HG03045 (cell line): ENCODE measurements around the gene TPM4.

Source experiments
- ATAC-seq: cut with Tn5 transposase; IDR thresholded peaks from one replicate; pipeline ENCODE4 v1.9.1; 2021; ENCODE audit warnings: mild to moderate bottlenecking, moderate library complexity; ENCODE audit not compliant: unreplicated experiment

TPM4 gene

DNA sequence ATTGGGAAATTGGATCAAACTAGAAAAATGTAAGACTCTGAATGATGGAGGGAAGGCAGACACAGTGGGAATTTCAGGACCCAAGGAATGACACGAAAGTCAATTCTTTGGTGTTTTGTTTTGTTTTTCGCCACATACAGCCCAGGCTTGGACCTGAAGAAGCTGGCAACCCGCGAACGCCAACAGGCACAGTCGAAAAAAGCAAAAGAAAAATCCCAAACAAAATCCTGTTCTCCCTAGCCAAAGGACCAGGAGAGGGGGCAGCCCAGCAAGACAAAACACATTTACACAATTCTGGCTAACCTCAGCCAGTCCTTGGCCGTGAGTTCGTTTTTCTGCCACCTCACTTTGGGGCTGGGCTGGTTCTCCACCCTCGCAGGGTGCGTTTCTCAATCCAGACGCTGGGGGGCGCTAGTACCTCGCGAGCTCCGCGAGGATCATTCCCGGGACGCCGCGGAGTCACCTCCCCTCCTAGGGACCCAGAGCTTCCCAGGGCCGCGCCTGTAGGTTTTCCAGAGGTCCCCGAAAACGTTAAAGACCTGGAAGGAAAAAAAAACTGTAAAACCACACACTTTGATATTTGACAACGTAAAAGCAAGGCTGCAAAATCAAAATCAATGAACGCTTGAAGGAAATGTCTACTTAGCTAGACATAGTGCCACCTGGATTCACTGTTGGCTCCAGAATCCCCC is 34.9 kb upstream of the TPM4 start:
- ATAC-seq = no peak

DNA sequence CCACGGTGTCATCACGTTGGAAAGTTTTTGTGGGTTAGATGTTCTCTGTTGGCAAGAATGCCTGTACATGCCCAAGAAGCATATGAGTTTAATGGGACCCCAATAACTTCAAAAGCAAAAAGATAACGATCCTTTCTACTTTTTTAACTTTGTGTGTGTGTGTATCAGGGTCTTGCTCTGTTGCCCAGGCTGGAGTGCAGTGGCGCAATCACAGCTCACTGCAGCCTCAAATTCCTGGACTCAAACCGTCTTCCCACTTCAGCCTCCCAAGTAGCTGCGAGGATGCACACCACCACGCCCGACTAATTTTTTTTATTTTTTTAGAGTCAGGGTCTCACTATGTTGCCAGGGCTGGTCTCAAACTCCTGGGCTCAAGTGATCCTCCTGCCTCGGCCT is 34.3 kb upstream of the TPM4 start:
- ATAC-seq = no peak

GRCh38 chr19:16042533-16043085 is 33.7 kb upstream of the TPM4 start:
- no peak for ATAC-seq

DNA sequence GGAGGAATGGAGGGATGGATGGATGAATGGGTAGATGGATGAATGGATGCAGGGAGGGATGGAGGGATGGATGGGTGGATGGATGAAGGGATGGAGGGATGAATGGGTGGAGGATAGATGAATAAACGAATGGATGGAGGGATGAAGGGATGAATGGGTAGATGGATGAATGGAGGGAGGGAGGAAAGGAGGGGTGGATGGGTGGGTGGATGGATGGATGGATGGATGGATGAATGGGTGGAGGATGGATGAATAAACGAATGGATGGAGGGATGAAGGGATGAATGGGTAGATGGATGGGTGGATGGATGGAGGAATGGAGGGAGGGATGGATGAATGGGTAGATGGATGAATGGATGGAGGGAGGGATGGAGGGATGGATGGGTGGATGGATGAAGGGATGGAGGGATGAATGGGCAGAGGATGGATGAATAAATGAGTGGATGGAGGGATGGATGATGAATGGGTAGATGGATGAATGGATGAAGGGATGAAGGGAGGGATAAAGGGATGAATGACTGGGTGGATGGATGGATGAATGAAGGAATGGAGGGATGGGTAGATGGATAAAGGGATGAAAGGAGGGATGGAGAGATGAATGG is 33.0 kb upstream of the TPM4 start:
- ATAC-seq = no peak

GRCh38 chr19:16044746-16045145 is 31.5 kb upstream of the TPM4 start:
- ATAC-seq = no peak

GRCh38 chr19:16045171-16045570 is 31.1 kb upstream of the TPM4 start:
- ATAC-seq = no peak

DNA sequence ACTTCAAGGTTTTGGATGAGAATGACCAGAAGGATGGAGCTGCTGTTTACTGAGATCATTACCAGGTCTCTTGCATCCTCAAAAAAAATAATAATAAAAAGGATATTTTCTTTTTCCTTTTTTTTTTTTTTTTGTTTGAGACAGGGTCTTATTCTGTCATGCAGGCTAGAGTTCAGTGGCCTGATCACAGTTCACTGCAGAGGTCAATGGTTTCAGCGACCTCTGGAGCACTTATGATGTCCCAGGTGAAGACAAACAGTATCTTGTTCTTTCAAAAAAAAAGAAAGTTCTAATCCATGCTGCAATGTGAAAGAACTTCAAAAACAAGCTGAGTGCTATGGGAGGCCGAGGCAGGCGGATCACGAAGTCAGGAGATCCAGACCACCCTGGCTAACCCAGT is 30.4 kb upstream of the TPM4 start:
- ATAC-seq = no peak

- no peak for ATAC-seq
These were observed 27.7 kb upstream of the TPM4 start for GRCh38 chr19:16048583-16048982.

DNA sequence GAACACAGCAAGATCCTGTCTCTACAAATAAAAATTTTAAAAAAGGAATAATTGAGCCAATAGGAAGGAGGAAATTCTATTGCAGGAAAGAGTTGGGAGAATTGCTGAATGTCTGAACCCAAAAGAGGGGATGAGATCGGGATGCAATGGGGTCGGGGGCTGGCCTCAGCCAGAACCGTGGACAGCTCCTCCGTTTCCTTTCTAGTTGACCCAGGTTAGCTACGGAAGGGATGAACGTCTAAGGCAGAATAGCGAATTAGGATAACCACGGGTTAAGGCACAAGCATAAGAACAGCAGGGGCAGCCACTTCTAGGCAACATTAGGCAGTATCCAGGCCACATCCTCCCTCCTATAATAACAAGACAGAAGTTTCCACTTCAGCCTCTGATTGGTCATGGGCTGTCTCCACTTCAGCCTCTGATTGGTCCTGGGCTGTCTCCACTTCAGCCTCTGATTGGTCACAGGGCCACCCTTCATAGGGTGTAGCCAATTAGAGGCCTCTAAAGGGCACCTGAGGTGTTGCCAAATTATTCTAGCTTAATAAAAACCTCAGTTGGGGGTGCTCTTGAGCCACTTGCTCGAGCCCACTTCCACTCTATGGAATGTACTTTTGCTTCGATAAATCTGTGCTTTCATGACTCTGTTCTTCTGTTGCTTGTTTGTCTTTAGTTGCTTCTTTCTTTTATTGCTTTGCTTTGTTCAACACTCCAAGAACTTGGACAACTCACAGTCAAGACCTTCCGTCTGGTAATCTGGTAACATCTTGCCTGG is 24.9 kb upstream of the TPM4 start:
- no peak for ATAC-seq

DNA sequence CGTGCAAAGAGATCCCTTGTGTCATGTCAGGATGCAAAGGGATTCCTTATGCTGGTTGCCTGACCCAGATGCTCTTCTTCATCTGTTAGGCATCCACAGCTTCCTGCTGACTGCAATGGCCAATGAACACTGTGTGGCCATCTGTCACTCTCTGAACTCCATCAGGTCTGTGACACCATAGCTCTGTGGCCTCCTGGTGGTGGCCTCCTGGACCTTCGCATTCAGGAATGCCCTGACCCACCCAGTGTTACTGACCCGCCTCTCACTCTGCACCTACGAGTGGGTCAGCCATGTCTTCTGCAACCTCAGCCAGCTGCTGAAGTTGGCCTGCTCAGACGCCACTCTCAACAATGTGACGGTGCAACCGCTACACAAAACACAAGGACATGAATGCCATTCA is 23.9 kb upstream of the TPM4 start:
- no peak for ATAC-seq

DNA sequence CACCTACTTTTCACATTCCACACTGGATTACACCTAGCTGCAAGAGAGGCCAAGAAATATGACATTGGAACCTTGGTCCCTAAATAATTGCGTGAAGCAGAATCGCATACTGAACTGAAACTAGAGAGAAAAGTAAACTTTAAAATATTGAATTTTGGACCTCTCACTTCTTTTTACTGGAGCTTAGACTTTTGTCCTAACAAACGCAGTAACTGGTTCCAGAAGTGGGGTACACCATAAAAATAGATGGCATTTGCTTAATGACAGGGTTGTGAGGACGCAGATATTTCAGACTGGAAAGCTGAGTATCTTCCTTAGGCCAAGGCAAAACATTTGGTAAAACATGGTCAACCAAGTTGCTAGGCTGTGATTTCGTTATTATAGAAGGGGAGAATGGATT is 19.2 kb upstream of the TPM4 start:
- ATAC-seq = no peak

GRCh38 chr19:16060294-16060693 is 16.0 kb upstream of the TPM4 start:
- no peak for ATAC-seq

DNA sequence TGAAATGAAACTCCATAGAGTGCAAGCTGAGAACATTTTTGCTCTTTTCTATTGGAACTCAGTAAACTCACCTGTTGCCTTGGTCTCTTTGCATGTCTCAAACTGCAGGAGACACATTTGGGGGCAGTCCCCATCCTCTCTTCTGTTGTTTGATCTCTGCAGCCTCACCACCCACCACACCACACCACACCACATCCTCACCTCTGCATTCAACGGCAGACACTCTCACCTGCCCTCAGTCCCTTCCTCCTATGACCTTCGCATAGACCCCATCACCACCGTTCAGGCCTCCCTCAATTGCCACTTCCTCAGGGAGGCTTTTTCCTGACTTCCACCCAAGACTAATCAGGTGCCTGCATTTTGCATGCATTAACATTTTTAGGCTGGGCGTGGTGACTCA is 14.4 kb upstream of the TPM4 start:
- no peak for ATAC-seq

GRCh38 chr19:16062789-16063188 is 13.5 kb upstream of the TPM4 start:
- no peak for ATAC-seq

GRCh38 chr19:16064209-16064889 is 11.9 kb upstream of the TPM4 start:
- ATAC-seq = no peak

DNA sequence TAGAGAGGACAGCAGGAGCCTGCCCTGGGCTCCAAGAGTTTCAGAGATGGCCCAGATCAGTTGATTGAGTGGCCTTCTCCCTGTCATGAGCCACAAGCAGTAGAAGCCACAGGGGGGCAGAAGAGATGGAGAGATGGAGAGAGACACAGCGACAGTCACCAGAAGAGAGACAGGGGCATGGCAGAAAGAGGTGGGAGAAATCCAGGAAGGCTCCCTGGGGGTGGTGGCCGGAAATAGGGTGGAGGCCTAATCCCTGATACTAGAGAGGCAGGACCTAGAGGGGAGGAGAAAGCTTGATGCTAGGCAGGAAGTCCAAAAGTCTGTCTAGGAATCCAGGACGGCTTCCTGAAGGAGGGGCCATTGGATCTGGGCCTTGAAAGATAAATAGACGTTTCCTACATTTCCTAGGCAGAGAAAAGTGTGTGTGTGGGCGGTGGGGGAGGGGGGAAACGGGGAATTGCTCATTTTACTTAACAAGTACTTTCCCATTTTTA is 9.6 kb upstream of the TPM4 start:
- no peak for ATAC-seq

DNA sequence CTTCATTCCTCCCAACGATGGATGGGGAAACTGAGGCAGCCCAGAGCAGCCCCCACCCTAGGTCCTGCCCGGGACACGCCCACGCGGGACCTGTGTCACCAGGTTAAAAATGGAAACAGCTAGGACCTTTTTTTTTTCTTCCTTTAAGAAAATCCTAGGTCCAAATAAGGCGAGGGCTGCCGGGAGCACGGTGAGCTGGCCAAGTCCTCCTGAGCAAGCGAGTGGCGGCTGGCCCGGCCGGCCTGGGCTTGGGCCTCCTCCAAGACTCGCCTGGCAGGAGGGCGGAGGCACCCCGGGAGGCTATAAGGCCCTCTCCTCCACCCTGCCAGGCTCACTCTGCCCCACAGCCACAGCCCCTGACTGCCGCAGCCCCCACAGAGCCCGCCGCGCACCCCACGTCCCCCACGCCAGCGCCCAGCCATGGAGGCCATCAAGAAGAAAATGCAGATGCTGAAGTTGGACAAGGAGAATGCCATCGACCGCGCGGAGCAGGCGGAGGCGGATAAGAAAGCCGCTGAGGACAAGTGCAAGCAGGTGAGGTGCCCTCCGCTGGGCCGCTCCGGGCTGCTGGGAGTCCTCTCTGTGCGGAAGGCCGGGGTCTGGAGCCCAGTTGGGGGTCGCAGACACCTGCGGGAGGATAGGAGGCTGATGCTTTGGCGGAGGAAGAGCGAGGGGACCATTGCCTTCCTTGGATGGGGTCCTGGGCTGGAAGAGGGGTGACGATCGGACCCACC is 8.9 kb upstream of the TPM4 start:
- no peak for ATAC-seq

DNA sequence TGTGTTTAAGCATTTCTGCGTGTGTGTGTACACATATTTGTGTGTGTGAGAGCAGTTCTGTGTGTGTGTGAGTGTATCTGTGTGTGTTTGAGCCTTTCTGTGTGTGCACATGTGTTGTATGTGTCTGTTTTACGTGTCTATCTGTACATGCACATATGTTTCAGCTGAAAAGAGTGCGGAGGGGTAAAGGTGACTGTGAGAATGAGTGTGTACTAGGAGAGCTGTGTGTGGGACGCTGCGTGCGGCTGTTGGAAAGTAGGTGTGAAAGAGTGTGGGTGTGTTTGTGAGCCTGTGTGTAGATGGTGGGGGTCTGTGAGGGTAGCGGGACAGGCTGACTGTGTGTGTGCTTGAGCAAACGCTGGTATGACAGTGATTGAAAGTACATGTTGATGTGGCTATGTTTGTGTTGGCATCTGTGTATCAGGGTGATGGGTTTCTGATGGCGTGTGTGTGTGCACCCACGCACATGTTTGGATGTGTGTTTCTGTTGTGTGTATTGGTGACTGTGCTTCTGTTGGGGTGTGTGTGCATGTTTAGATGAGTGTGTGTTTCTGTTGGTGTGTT is 7.5 kb upstream of the TPM4 start:
- ATAC-seq = no peak

DNA sequence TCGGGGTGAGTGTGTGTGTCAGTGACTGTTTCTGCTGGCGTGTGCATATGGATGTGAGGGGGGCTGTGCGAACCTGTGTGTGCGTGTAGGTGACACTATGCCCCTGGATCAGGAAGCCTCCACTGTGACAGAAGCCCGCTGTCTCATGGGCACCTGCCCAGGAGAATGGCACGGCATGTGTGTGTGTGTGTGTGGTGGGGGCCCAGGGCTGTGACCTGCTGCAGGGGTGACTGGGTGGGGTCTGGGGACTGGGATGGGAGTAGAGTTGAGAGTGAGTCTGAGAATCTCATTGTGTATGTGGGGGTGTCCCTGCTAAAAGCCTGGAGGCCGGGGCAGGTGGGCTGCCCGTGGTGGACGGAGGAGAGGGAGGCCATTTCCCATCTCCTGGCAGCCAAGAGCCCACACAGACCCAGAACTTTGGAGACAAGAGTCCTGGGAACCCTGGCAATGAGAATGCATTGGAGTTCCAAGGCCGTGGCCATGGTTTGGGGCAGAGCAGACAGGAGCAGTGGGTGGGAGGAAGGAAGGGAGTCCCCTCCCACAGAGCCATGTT is 6.4 kb upstream of the TPM4 start:
- no peak for ATAC-seq
